ENCODE measurements around the gene RNF224. TPM values are rescaled to one million over a fixed set of nuclear protein-coding genes. Genes with fewer than 3 reads are reported as not detected.

RNF224 gene
- total and polyA plus RNA-seq, 10 of the 15 experiments (the other 5 are each of a cell fraction or from before 2014, with no cell fraction given) = not detected

GRCh38 chr9:137198902-137199283 is 28.4 kb upstream of the RNF224 start (continued):
- TF ChIP-seq TCF12 (IDR thresholded peaks at IDR 0.05; ENCODE audit: low read depth, low read length) (no peak), WRNIP1 (IDR thresholded peaks at IDR 0.05; ENCODE audit: borderline replicate concordance, low read depth, low read length) (no peak), YBX1 (IDR thresholded peaks at IDR 0.05) (no peak), NFXL1 (IDR thresholded peaks at IDR 0.05; ENCODE audit: borderline replicate concordance) (no peak), ZNF592 (IDR thresholded peaks at IDR 0.05) (no peak), E2F4 (IDR thresholded peaks at IDR 0.05; ENCODE audit: low read depth, low read length) (no peak), ZNF217 (IDR thresholded peaks at IDR 0.05) (no peak), USF1 (IDR thresholded peaks at IDR 0.05; ENCODE audit: borderline replicate concordance, extremely low read length, insufficient read depth, low read depth, low read length) (no peak), SIN3A (IDR thresholded peaks at IDR 0.05; ENCODE audit: low read depth, low read length) (no peak), TAF1 (IDR thresholded peaks at IDR 0.05; ENCODE audit: borderline replicate concordance, low read depth, low read length) (no peak), NR2C2 (IDR thresholded peaks at IDR 0.05; ENCODE audit: borderline replicate concordance, control insufficient read depth, insufficient read length, low read depth) (no peak), SMAD5 (IDR thresholded peaks at IDR 0.05; ENCODE audit: low read depth) (no peak), MLLT1 (IDR thresholded peaks at IDR 0.05) (no peak), MTA2 (IDR thresholded peaks at IDR 0.05; ENCODE audit: low read depth) (no peak), PRDM15 (CRISPR knock-in tag; IDR thresholded peaks at IDR 0.05) (no peak)

All from GM12878 (cell line).